ENCODE data around the gene MGAT5. TPM values are rescaled to one million over a fixed set of nuclear protein-coding genes. Genes with fewer than 3 reads are reported as not detected.

Gene MGAT5
- total RNA-seq, 1 donor from 2014 or later = 30.0 TPM

- TF ChIP-seq, protein P1, sequence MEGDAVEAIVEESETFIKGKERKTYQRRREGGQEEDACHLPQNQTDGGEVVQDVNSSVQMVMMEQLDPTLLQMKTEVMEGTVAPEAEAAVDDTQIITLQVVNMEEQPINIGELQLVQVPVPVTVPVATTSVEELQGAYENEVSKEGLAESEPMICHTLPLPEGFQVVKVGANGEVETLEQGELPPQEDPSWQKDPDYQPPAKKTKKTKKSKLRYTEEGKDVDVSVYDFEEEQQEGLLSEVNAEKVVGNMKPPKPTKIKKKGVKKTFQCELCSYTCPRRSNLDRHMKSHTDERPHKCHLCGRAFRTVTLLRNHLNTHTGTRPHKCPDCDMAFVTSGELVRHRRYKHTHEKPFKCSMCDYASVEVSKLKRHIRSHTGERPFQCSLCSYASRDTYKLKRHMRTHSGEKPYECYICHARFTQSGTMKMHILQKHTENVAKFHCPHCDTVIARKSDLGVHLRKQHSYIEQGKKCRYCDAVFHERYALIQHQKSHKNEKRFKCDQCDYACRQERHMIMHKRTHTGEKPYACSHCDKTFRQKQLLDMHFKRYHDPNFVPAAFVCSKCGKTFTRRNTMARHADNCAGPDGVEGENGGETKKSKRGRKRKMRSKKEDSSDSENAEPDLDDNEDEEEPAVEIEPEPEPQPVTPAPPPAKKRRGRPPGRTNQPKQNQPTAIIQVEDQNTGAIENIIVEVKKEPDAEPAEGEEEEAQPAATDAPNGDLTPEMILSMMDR (IDR thresholded peaks at IDR 0.05) = no peak
- peaks cover 28% of the 10 kb centered on the region for H3K4me1 Mint-ChIP-seq (ENCODE audit: low read depth)
- no peaks in the 10 kb centered on the region for H3K27me3 Mint-ChIP-seq (ENCODE audit: low read depth)
- H3K36me3 Mint-ChIP-seq (ENCODE audit: low read depth) = no peaks in the 10 kb centered on the region
- DNase-seq (ENCODE audit: low spot score) = no peak
- H3K27ac Mint-ChIP-seq (ENCODE audit: unreplicated experiment) = peak overlapping the region; percentile 47
- H3K9me3 Mint-ChIP-seq (ENCODE audit: low read depth) = no peaks in the 10 kb centered on the region
- no peak overlapping the region for H3K4me3 Mint-ChIP-seq (ENCODE audit: unreplicated experiment)
Measured at GRCh38 chr2:134261398-134262131, 7.7 kb downstream of the MGAT5 start.

DNA sequence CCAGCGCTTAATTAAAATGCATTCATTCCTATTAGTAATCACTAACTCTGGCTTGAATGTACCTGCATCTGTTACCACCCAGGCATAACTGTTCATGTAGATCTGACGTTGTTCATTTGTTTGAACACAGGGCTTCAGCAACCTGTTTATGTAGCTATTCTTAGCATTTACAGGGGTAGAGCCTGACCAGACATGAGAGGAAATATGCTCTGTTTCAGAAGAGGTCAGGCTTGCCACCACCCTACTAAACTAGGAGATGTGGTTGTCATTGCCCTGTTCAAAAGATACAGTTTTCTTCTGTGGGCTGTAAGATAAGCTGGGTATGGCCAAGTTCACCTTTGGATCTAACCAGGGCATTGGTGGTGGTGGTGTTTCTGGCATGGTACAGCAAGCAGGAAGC lies 8.8 kb downstream of the MGAT5 start:
- no peak overlapping the region for H3K27ac Mint-ChIP-seq (ENCODE audit: unreplicated experiment)
- no peak for DNase-seq (ENCODE audit: low spot score)
- H3K27me3 Mint-ChIP-seq (ENCODE audit: low read depth) = no peaks in the 10 kb centered on the region
- TF ChIP-seq, protein P1 (IDR thresholded peaks at IDR 0.05) = no peak
- H3K4me3 Mint-ChIP-seq (ENCODE audit: unreplicated experiment) = no peak overlapping the region
- peaks cover 28% of the 10 kb centered on the region for H3K4me1 Mint-ChIP-seq (ENCODE audit: low read depth)
- no peaks in the 10 kb centered on the region for H3K9me3 Mint-ChIP-seq (ENCODE audit: low read depth)
- no peaks in the 10 kb centered on the region for H3K36me3 Mint-ChIP-seq (ENCODE audit: low read depth)

GRCh38 chr2:134268265-134268664 lies 14.4 kb downstream of the MGAT5 start:
- Mint-ChIP-seq H3K4me3 (ENCODE audit: unreplicated experiment) (no peak overlapping the region), H3K27ac (ENCODE audit: unreplicated experiment) (no peak overlapping the region), H3K36me3 (ENCODE audit: low read depth) (peaks cover 2% of the 10 kb centered on the region), H3K4me1 (ENCODE audit: low read depth) (peaks cover 7% of the 10 kb centered on the region), H3K9me3 (ENCODE audit: low read depth) (no peaks in the 10 kb centered on the region), H3K27me3 (ENCODE audit: low read depth) (no peaks in the 10 kb centered on the region)
- DNase-seq (ENCODE audit: low spot score) = no peak
- TF ChIP-seq, protein P1 (IDR thresholded peaks at IDR 0.05) = no peak

DNA sequence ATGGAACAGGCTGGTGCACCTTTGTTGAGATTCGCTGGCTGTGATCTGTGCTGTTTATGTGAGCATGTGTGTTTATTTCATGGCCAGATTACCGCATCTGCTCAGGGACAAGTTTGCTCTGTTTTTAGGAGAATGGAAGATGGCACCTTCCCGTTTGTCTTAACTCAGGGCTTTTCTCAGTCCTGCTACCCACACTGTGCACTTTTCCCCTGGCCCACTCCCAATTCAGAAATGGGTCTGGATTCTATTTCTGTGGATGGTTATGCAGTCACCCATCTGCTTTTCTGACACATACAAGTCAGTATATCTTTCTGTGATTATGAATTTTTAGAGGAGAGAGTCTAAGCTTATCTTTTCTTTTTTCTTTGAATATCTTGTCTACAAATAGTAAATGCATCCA lies 15.4 kb downstream of the MGAT5 start:
- Mint-ChIP-seq H3K4me3 (ENCODE audit: unreplicated experiment) (no peak overlapping the region), H3K36me3 (ENCODE audit: low read depth) (peaks cover 2% of the 10 kb centered on the region), H3K27ac (ENCODE audit: unreplicated experiment) (no peak overlapping the region), H3K9me3 (ENCODE audit: low read depth) (no peaks in the 10 kb centered on the region), H3K27me3 (ENCODE audit: low read depth) (no peaks in the 10 kb centered on the region), H3K4me1 (ENCODE audit: low read depth) (peaks cover 7% of the 10 kb centered on the region)
- TF ChIP-seq, protein P1 (IDR thresholded peaks at IDR 0.05) = no peak
- no peak for DNase-seq (ENCODE audit: low spot score)

DNA sequence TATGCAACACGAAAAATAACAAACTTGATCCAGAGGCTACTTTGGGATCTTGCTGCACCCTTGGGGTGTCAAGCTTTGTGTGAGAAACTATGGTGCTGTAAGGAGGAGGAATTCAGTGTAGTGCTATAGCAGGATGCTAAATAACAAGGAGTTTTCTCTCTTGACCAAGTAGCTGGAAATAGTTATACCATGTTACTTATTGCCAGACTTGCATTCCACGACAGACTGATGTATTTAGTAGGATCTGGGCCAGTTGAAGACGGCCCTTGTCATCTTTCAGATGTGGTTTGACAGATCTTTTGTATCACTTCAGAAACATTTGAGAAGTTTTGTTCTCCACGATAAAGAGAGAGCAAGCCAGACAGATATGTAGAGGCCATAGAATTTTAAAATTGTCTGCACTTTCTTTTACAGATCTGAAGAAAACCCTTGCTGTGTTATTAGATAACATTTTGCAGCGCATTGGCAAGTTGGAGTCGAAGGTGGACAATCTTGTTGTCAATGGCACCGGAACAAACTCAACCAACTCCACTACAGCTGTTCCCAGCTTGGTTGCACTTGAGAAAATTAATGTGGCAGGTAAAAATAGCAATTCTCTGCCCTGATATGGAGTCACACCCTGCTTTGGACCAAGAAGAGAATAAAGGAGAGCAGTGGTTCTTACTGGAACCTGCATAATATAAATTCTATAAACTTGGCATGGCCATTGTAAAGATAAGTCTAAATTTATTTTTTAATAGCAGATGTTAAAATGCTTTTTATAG lies 16.3 kb downstream of the MGAT5 start:
- Mint-ChIP-seq H3K27ac (ENCODE audit: unreplicated experiment) (no peak overlapping the region), H3K4me1 (ENCODE audit: low read depth) (peaks cover 7% of the 10 kb centered on the region), H3K27me3 (ENCODE audit: low read depth) (no peaks in the 10 kb centered on the region), H3K4me3 (ENCODE audit: unreplicated experiment) (no peak overlapping the region), H3K36me3 (ENCODE audit: low read depth) (peaks cover 2% of the 10 kb centered on the region), H3K9me3 (ENCODE audit: low read depth) (no peaks in the 10 kb centered on the region)
- TF ChIP-seq, protein P1 (IDR thresholded peaks at IDR 0.05) = no peak
- DNase-seq (ENCODE audit: low spot score) = no peak

Data from chondrocyte (in vitro differentiated cells).